ENCODE results near the gene ANP32A.

- no peak for TF ChIP-seq POLR2AphosphoS5 (IDR thresholded peaks at IDR 0.05)
- no peak for TF ChIP-seq CTCF (IDR thresholded peaks at IDR 0.05)
- no peak for TF ChIP-seq POLR2A (IDR thresholded peaks at IDR 0.05)
Observed at GRCh38 chr15:68793776-68794175, 26.9 kb downstream of the ANP32A start.
